Ammon's horn (tissue), 1 donor: ENCODE data around the gene MEMO1.
"Not testable (repeated sequence)": the region's sequence is repeated elsewhere in the genome, so short reads cannot be mapped to it uniquely, and the experiment has no call there.

ENCODE experiments used
- DNase-seq: peaks from one replicate; pipeline ENCODE4 v3.0.0-alpha.2; 2016; ENCODE audit warnings: low spot score

The MEMO1 gene

GRCh38 chr2:32010670-32011484, at the start of gene MEMO1:
TSS of gene MEMO1 (minus strand) at chr2:32011008. CDS start at chr2:32010247, 761 bp downstream.
- peak; percentile 94 for DNase-seq

- no peak for DNase-seq
These were observed 49.5 kb upstream of the MEMO1 start for GRCh38 chr2:32060266-32060665.

- DNase-seq: no peak
These were observed 47.3 kb upstream of the MEMO1 start for GRCh38 chr2:32058130-32058529.

GRCh38 chr2:32054583-32054982, 43.8 kb upstream of the MEMO1 start:
- DNase-seq: not testable (repeated sequence)

- no peak for DNase-seq
These were observed 41.1 kb upstream of the MEMO1 start for GRCh38 chr2:32051836-32052439.

GRCh38 chr2:32043561-32043960, 32.8 kb upstream of the MEMO1 start:
- no peak for DNase-seq

- DNase-seq: peak; percentile 98
These were observed 28.8 kb upstream of the MEMO1 start, which contains the start of gene DPY30 for GRCh38 chr2:32039447-32040219. TSS of gene DPY30 (minus strand) at chr2:32039805. CDS start at chr2:32039456, 349 bp downstream.

- not testable (repeated sequence) for DNase-seq
These were observed 23.5 kb upstream of the MEMO1 start for GRCh38 chr2:32034198-32034887.

- not testable (repeated sequence) for DNase-seq
These were observed 8.1 kb upstream of the MEMO1 start for GRCh38 chr2:32018789-32019482.

GRCh38 chr2:32012872-32013271, 2.1 kb upstream of the MEMO1 start:
- DNase-seq: no peak

GRCh38 chr2:32011485-32011960, 715 bp upstream of the MEMO1 start:
- DNase-seq: no peak

GRCh38 chr2:32010280-32010669, 533 bp downstream of the MEMO1 start:
- DNase-seq: peak; percentile 31

GRCh38 chr2:32009516-32010256, 1.1 kb downstream of the MEMO1 start:
- peak; percentile 23 for DNase-seq

- DNase-seq: peak; percentile 23
These were observed 1.8 kb downstream of the MEMO1 start for GRCh38 chr2:32008805-32009515.

- DNase-seq: no peak
These were observed 3.8 kb downstream of the MEMO1 start for GRCh38 chr2:32007121-32007391.

- no peak for DNase-seq
These were observed 5.3 kb downstream of the MEMO1 start for GRCh38 chr2:32005371-32005976.

GRCh38 chr2:32003791-32004190, 7.0 kb downstream of the MEMO1 start:
- no peak for DNase-seq

- DNase-seq: no peak
These were observed 8.4 kb downstream of the MEMO1 start for GRCh38 chr2:32002406-32002805.

GRCh38 chr2:31999438-31999837, 11.4 kb downstream of the MEMO1 start:
- no peak for DNase-seq
